Mammary epithelial cell (primary cell): ENCODE data around the gene DTWD2.

Source experiments
- CTCF ChIP-seq, 2 donors: IDR thresholded peaks in 1 of 2; conservative IDR thresholded peaks in 1 of 2; 2 replicates each; pipeline ENCODE4 v1.5.1; 2011 to 2012; ENCODE audit warnings: inconsistent platforms in 2 of 2, low read length in 2 of 2, mild to moderate bottlenecking in 2 of 2, control low read depth in 1 of 2, low read depth in 1 of 2; ENCODE audit not compliant: insufficient read depth in 1 of 2; ENCODE audit errors: extremely low read depth in 1 of 2
- EZH2 ChIP-seq: IDR thresholded peaks from 2 replicates; pipeline ENCODE4 v1.6.1; 2012; ENCODE audit warnings: low read length, inconsistent platforms, borderline replicate concordance

- TF ChIP-seq CTCF (conservative IDR thresholded peaks at IDR 0.05 in 1 of 2, IDR thresholded peaks at IDR 0.05 in 1 of 2; ENCODE audit: extremely low read depth in 1 of 2, insufficient read depth in 1 of 2, low read depth in 1 of 2, low read length in 2 of 2) (no peak), EZH2 (no peak)
Measured at GRCh38 chr5:119019949-119020348, 31.6 kb upstream of the DTWD2 start.
